ENCODE results near the gene TEX13D.

Gene TEX13D

GRCh38 chrX:124341396-124342132 is 9.1 kb downstream of the TEX13D start:
- no peak for TF ChIP-seq GATA1 (IDR thresholded peaks at IDR 0.05; ENCODE audit: low read depth, low read length)
- no peak for TF ChIP-seq POLR2A (IDR thresholded peaks at IDR 0.05; ENCODE audit: low read length)
- peak in 1 of 2 experiments; percentile 12 for DNase-seq

GRCh38 chrX:124342174-124342867 is 9.9 kb downstream of the TEX13D start:
- DNase-seq, result no peak
- no peak for TF ChIP-seq POLR2A (IDR thresholded peaks at IDR 0.05; ENCODE audit: low read length)
- TF ChIP-seq GATA1 (IDR thresholded peaks at IDR 0.05; ENCODE audit: low read depth, low read length), result no peak

- no peak for DNase-seq
- no peak for TF ChIP-seq GATA1 (IDR thresholded peaks at IDR 0.05; ENCODE audit: low read depth, low read length)
- TF ChIP-seq POLR2A (IDR thresholded peaks at IDR 0.05; ENCODE audit: low read length), result no peak
Measured at GRCh38 chrX:124343016-124343415, 10.6 kb downstream of the TEX13D start.

- TF ChIP-seq POLR2A (IDR thresholded peaks at IDR 0.05; ENCODE audit: low read length) (no peak), GATA1 (IDR thresholded peaks at IDR 0.05; ENCODE audit: low read depth, low read length) (no peak)
- DNase-seq, result no peak
Measured at GRCh38 chrX:124344246-124344645, 11.8 kb downstream of the TEX13D start.

GRCh38 chrX:124346117-124346876 is 13.8 kb downstream of the TEX13D start, which contains the start of gene SH2D1A:
Gene SH2D1A (plus strand): TSS chrX:124346563. CDS start chrX:124346643, 80 bp downstream.
- TF ChIP-seq GATA1 (IDR thresholded peaks at IDR 0.05; ENCODE audit: low read depth, low read length), result no peak
- TF ChIP-seq POLR2A (IDR thresholded peaks at IDR 0.05; ENCODE audit: low read length), result no peak
- peak; percentile 0 for DNase-seq

GRCh38 chrX:124346877-124347241 is 14.4 kb downstream of the TEX13D start:
- TF ChIP-seq POLR2A (IDR thresholded peaks at IDR 0.05; ENCODE audit: low read length) (no peak), GATA1 (IDR thresholded peaks at IDR 0.05; ENCODE audit: low read depth, low read length) (no peak)
- no peak for DNase-seq

GRCh38 chrX:124347242-124347641 is 14.8 kb downstream of the TEX13D start:
- TF ChIP-seq POLR2A (IDR thresholded peaks at IDR 0.05; ENCODE audit: low read length), result no peak
- TF ChIP-seq GATA1 (IDR thresholded peaks at IDR 0.05; ENCODE audit: low read depth, low read length), result no peak
- DNase-seq, result no peak

- DNase-seq, result peak; percentile 8 to 28
- TF ChIP-seq GATA1 (IDR thresholded peaks at IDR 0.05; ENCODE audit: low read depth, low read length) (no peak), POLR2A (IDR thresholded peaks at IDR 0.05; ENCODE audit: low read length) (no peak)
Measured at GRCh38 chrX:124348182-124348581, 15.7 kb downstream of the TEX13D start.

- TF ChIP-seq POLR2A (IDR thresholded peaks at IDR 0.05; ENCODE audit: low read length), result no peak
- no peak for TF ChIP-seq GATA1 (IDR thresholded peaks at IDR 0.05; ENCODE audit: low read depth, low read length)
- peak; percentile 79 to 90 for DNase-seq
Measured at GRCh38 chrX:124348885-124349453, 16.5 kb downstream of the TEX13D start.

GRCh38 chrX:124354648-124355047 is 22.2 kb downstream of the TEX13D start:
- DNase-seq, result no peak
- TF ChIP-seq POLR2A (IDR thresholded peaks at IDR 0.05; ENCODE audit: low read length) (no peak), GATA1 (IDR thresholded peaks at IDR 0.05; ENCODE audit: low read depth, low read length) (no peak)

GRCh38 chrX:124358800-124359383 is 26.4 kb downstream of the TEX13D start:
- TF ChIP-seq GATA1 (IDR thresholded peaks at IDR 0.05; ENCODE audit: low read depth, low read length) (no peak), POLR2A (IDR thresholded peaks at IDR 0.05; ENCODE audit: low read length) (no peak)
- no peak for DNase-seq

GRCh38 chrX:124362072-124362471 is 29.6 kb downstream of the TEX13D start:
- TF ChIP-seq GATA1 (IDR thresholded peaks at IDR 0.05; ENCODE audit: low read depth, low read length), result no peak
- no peak for TF ChIP-seq POLR2A (IDR thresholded peaks at IDR 0.05; ENCODE audit: low read length)

GRCh38 chrX:124362761-124363160 is 30.3 kb downstream of the TEX13D start:
- TF ChIP-seq GATA1 (IDR thresholded peaks at IDR 0.05; ENCODE audit: low read depth, low read length), result no peak
- no peak for TF ChIP-seq POLR2A (IDR thresholded peaks at IDR 0.05; ENCODE audit: low read length)
- peak in 1 of 2 experiments; percentile 0 for DNase-seq

More at GRCh38 chrX:124362072-124362471, 29.6 kb downstream of the TEX13D start:
- no peak for DNase-seq
